Common myeloid progenitor, CD34-positive (primary cell): ENCODE measurements around the gene RIC8B.

ENCODE experiments used
- CTCF ChIA-PET: fragments of 350-600 bp; sonication (Branson Sonifier 250); formaldehyde crosslinking; loops from one replicate; lab custom pipeline; 2021; ENCODE audit warnings: antibody characterized with exemption; lab: Charles Lee
- POLR2A ChIA-PET: fragments of 350-600 bp; sonication (Branson Sonifier 250); formaldehyde crosslinking; loops from one replicate; lab custom pipeline; 2021; ENCODE audit warnings: antibody characterized with exemption; lab: Charles Lee
- DNase-seq, 3 donors: peaks; one replicate each; pipeline versions ENCODE4 v3.0.0 to v3.0.0-alpha.2; 2013
- H3K27ac ChIP-seq, 2 experiments: 1 replicate in 1 of 2; 2 replicates in 1 of 2; pipeline ENCODE4 v1.7.0; 2013; ENCODE audit warnings: inconsistent platforms in 2 of 2, low read length in 2 of 2, mild to moderate bottlenecking in 2 of 2, low read depth in 1 of 2, moderate library complexity in 1 of 2; ENCODE audit not compliant: severe bottlenecking in 2 of 2, insufficient read depth in 1 of 2, poor library complexity in 1 of 2
- H3K27me3 ChIP-seq, 5 experiments: replicated peaks in 2 of 5; 1 replicate in 3 of 5; 2 replicates in 2 of 5; pipeline versions ENCODE4 v1.6.1 to v1.7.0; 2013; ENCODE audit warnings: low read length in 4 of 5, mild to moderate bottlenecking in 2 of 5, moderate library complexity in 2 of 5, inconsistent platforms in 1 of 5; ENCODE audit not compliant: insufficient read depth in 5 of 5, control insufficient read depth in 4 of 5
- H3K36me3 ChIP-seq, 4 experiments: 1 replicate in 2 of 4; 2 replicates in 2 of 4; pipeline versions ENCODE4 v1.6.1 to v1.7.0; 2013; ENCODE audit warnings: low read length in 3 of 4, control low read depth in 1 of 4, mild to moderate bottlenecking in 1 of 4; ENCODE audit not compliant: control insufficient read depth in 4 of 4, insufficient read depth in 4 of 4
- H3K4me1 ChIP-seq, 4 experiments: 1 replicate in 3 of 4; 2 replicates in 1 of 4; pipeline versions ENCODE4 v1.6.1 to v1.7.1; 2013; ENCODE audit warnings: low read length in 3 of 4, mild to moderate bottlenecking in 3 of 4, control low read depth in 1 of 4, inconsistent platforms in 1 of 4, moderate library complexity in 1 of 4; ENCODE audit not compliant: control insufficient read depth in 4 of 4, insufficient read depth in 4 of 4; ENCODE audit errors: control extremely low read depth in 1 of 4
- H3K4me3 ChIP-seq, 7 experiments: 1 replicate in 4 of 7; 2 replicates in 3 of 7; pipeline versions ENCODE4 v1.5.1 to v1.7.0; 2013; ENCODE audit warnings: mild to moderate bottlenecking in 7 of 7, low read length in 6 of 7, moderate library complexity in 6 of 7, inconsistent platforms in 2 of 7, low read depth in 2 of 7, control low read depth in 1 of 7; ENCODE audit not compliant: insufficient read depth in 4 of 7, control insufficient read depth in 1 of 7; ENCODE audit errors: extremely low read depth in 1 of 7
- H3K9me3 ChIP-seq, 5 experiments: 1 replicate in 4 of 5; 2 replicates in 1 of 5; pipeline versions ENCODE4 v1.6.1 to v1.7.1; 2013; ENCODE audit warnings: low read length in 4 of 5, mild to moderate bottlenecking in 2 of 5, inconsistent platforms in 1 of 5, low read depth in 1 of 5, moderate library complexity in 1 of 5; ENCODE audit not compliant: control insufficient read depth in 4 of 5, insufficient read depth in 2 of 5; ENCODE audit errors: control extremely low read depth in 1 of 5
- WGBS: methylation state at CpG from one replicate; pipeline ENCODE4 v1.1.5; 2013; ENCODE audit not compliant: insufficient coverage; 5-methylcytosine and 5-hydroxymethylcytosine counted together

RIC8B gene

GRCh38 chr12:106851306-106851705, 76.8 kb downstream of the RIC8B start:
- H3K36me3 ChIP-seq: peaks cover 0 to 29% (median 8%) of the 10 kb centered on the region in 4 experiments
- no peaks in the 10 kb centered on the region for H3K4me1 ChIP-seq
- no peak for DNase-seq
- no peaks in the 10 kb centered on the region for H3K9me3 ChIP-seq
- no peak overlapping the region for H3K27ac ChIP-seq
- WGBS: 100% methylated on average over 4 of the region's 5 CpGs
- no peak overlapping the region for H3K4me3 ChIP-seq
- ChIA-PET CTCF (interaction anchor here (1.2 kb wide), 1 partner anchor 10 kb away, joined by 5 read pairs; no protein-coding TSS in a partner anchor), POLR2A (no interaction called here)
- no peaks in the 10 kb centered on the region for H3K27me3 ChIP-seq

DNA sequence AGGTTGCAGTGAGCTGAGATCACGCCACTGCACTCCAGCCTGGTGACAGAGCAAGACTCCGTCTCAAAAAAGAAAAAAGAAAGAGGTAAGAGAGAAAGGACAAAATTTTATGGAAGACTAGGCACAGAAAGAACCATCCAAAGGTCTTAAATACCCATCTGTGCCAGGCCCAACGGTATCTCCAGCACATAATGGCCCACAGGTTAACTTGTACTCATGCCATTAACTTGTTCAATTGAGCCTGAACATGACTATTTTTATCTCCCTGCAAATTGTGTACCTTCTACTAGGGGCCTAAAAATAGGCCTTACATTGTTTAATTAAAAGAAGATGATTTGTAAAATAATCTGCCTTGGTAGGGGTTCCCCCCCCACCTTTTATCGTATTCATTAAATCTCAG, 80.2 kb downstream of the RIC8B start:
- WGBS: 100% methylated on average over 1 of the region's 4 CpGs
- ChIA-PET POLR2A (no interaction called here), CTCF (interaction anchor here (1.1 kb wide), 1 partner anchor 8 kb away, joined by 3 read pairs; no protein-coding TSS in a partner anchor)
- H3K27ac ChIP-seq: no peak overlapping the region
- H3K36me3 ChIP-seq: peaks cover 0 to 17% (median 9%) of the 10 kb centered on the region in 4 experiments
- H3K4me1 ChIP-seq: no peaks in the 10 kb centered on the region
- no peak overlapping the region for H3K4me3 ChIP-seq
- H3K9me3 ChIP-seq: no peaks in the 10 kb centered on the region
- no peak for DNase-seq
- H3K27me3 ChIP-seq: no peaks in the 10 kb centered on the region

- CTCF ChIA-PET: no interaction called here
- no peaks in the 10 kb centered on the region for H3K27me3 ChIP-seq
- H3K9me3 ChIP-seq: no peaks in the 10 kb centered on the region
- no peaks in the 10 kb centered on the region for H3K4me1 ChIP-seq
- WGBS: 90% methylated on average over 2 of the region's 2 CpGs
- peaks cover 0 to 16% (median 13%) of the 10 kb centered on the region in 4 experiments for H3K36me3 ChIP-seq
- H3K4me3 ChIP-seq: no peak overlapping the region
- DNase-seq: no peak
- POLR2A ChIA-PET: no interaction called here
- no peak overlapping the region for H3K27ac ChIP-seq
Measured at GRCh38 chr12:106855221-106855758, 80.8 kb downstream of the RIC8B start.

DNA sequence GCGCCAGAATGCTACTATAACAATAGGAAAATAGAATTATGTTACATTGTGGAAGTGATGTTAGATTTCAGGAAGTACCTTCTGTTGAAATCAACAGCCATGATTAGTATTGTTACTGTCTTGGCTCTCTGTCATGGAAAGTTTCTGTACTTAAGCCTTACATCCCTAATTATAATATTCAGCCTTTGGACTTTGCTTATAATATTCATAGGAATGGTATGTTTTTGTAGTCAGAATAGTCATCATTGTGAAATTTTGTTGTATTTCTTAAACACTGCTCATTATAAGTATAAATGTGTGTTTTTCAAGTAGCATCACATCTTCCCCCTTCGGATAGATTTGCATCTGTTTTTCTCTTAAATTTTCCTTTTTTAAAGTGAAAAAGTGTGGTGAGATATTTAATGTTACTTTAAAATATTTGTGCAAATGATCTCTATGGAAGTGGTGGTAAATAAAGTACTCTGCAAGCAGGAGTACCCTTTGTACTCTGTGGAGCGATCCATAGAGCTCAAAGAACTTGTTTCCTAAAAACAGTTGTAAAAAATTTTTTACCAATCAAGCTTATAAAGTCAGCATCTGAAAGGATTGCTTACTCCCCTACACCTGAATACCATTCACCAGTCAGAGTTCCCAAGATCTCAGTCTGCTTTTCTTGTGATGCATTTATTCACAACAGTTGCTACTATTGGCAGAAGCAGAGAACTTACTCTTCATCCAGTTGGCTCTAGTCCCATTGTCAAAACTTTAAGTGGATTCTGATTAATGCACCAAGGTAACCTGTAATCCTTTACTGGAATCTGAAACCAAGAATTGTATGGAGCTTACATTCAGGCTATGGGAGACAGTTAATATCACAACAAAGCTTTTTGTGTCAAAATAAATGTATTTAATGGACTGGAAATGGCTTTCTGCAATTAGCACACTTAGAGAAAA, 87.8 kb downstream of the RIC8B start:
- POLR2A ChIA-PET: no interaction called here
- H3K4me3 ChIP-seq: no peak overlapping the region
- no peak for DNase-seq
- CTCF ChIA-PET: interaction anchor here (0.7 to 0.9 kb wide), 2 partner anchors 8 to 59 kb away, joined by 3 read pairs; no protein-coding TSS in a partner anchor
- peaks cover 9 to 13% (median 10%) of the 10 kb centered on the region in 4 experiments for H3K36me3 ChIP-seq
- no peaks in the 10 kb centered on the region for H3K4me1 ChIP-seq
- H3K27ac ChIP-seq: no peak overlapping the region
- H3K27me3 ChIP-seq: peaks cover 0 to 2% (median 0%) of the 10 kb centered on the region in 5 experiments
- no peaks in the 10 kb centered on the region for H3K9me3 ChIP-seq
- WGBS: no CpG with 5 or more reads among the region's 3 CpGs

DNA sequence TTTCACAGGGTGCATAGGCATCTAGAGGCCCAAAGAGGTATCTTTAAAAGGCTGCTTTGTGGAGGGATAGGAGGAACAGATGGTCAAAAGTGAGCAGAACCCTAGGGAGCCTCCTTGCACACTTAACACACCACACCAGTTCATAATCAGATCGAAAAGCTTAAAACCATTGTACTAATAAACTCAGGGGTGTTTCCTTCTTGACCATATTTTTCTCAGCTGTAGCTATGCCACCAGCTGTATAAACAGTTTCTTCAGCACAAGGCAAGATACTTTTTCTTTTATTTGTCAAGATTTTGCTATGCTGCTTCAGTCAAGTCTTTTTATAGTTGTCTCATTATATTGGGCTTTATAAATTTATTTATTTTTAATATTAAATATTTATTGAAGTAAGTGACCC, 88.7 kb downstream of the RIC8B start:
- POLR2A ChIA-PET: no interaction called here
- Histone ChIP-seq H3K9me3 (no peaks in the 10 kb centered on the region), H3K36me3 (peaks cover 9 to 13% (median 11%) of the 10 kb centered on the region in 4 experiments), H3K4me3 (no peak overlapping the region), H3K4me1 (no peaks in the 10 kb centered on the region), H3K27me3 (peaks cover 0 to 2% (median 0%) of the 10 kb centered on the region in 5 experiments), H3K27ac (no peak overlapping the region)
- DNase-seq: no peak
- 83% methylated on average over 1 of the region's 1 CpG for WGBS
- CTCF ChIA-PET: interaction anchor here (0.7 kb wide), 1 partner anchor 9 kb away, joined by 3 read pairs; no protein-coding TSS in a partner anchor

DNA sequence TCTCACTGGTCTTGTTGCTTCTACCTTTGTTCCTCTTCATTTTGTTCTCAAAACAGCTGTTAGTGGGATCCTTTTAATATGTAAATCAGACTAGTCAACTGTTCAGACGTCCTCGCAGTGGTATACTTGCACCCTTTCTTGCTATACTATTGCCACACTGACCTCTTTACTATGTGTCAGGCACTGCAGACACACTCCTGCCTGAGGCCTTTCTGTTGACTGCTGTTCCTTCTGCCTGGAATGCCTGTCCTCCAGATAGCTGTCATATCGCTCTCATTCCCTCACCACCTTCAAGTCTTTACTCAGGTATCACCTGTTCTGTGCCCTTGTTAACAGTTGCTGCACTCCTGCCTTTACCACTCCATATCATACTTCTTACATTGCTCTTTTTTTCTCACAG, 91.2 kb downstream of the RIC8B start:
- Histone ChIP-seq H3K36me3 (peaks cover 5 to 11% (median 7%) of the 10 kb centered on the region in 4 experiments), H3K9me3 (no peaks in the 10 kb centered on the region), H3K27ac (no peak overlapping the region), H3K4me3 (no peak overlapping the region), H3K4me1 (no peaks in the 10 kb centered on the region), H3K27me3 (peaks cover 0 to 2% (median 0%) of the 10 kb centered on the region in 5 experiments)
- no peak for DNase-seq
- ChIA-PET POLR2A (no interaction called here), CTCF (interaction anchor here (1.0 to 1.9 kb wide), 3 partner anchors 16 to 70 kb away, joined by 3 to 5 read pairs (median 4); no protein-coding TSS in a partner anchor)
- WGBS: 100% methylated on average over 3 of the region's 3 CpGs
